Activated CD4-positive, alpha-beta T cell treated with anti-CD3 and anti-CD28 coated beads, Interleukin-2, amount 50 U/mL, for 24 hours (primary cell): ENCODE data around the gene RPL18A.

Experiments
- DNase-seq, 2 donors: peaks; one replicate each; pipeline ENCODE4 v3.0.0-alpha.2; 2020; ENCODE audit warnings: low read depth in 1 of 2, low spot score in 1 of 2

The RPL18A gene

GRCh38 chr19:17859533-17860330 lies at the start of gene RPL18A:
RPL18A (plus strand) TSS chr19:17859910; CDS start chr19:17859957, 47 bp downstream.
- DNase-seq, result peak; percentile 93 to 99

- DNase-seq, result no peak
Observed at GRCh38 chr19:17811103-17811502, 48.6 kb upstream of the RPL18A start.

- no peak for DNase-seq
Observed at GRCh38 chr19:17811681-17812080, 48.0 kb upstream of the RPL18A start.

GRCh38 chr19:17812099-17812498 lies 47.6 kb upstream of the RPL18A start:
- no peak for DNase-seq

- DNase-seq, result no peak
Observed at GRCh38 chr19:17817668-17818363, 41.9 kb upstream of the RPL18A start.

- no peak for DNase-seq
Observed at GRCh38 chr19:17821190-17821589, 38.5 kb upstream of the RPL18A start, which contains the start of gene INSL3. INSL3 (minus strand) TSS chr19:17821519; CDS start chr19:17821506, 13 bp downstream.

DNA sequence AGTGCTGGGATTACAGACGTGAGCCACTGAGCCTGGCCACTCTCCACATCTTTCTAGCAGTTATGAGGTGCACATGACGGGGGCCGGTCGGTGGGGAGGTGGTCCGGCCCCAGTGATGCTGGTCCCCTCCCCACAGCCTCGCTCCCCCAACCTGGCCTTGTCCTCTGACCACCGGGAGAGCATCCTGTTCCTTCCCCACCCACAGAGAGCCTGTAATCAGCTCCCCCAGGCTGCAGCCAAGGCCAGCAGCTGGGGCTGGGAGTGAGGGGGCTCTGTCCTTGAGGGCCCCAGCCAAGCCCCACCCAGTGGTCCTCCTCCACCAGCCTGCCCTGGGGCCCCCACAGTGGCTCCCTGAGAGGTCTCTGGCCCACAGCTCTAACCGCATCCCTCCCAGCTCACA lies 35.4 kb upstream of the RPL18A start:
- no peak for DNase-seq

GRCh38 chr19:17826508-17827056 lies 33.1 kb upstream of the RPL18A start:
- no peak for DNase-seq

GRCh38 chr19:17829855-17830566 lies 29.7 kb upstream of the RPL18A start:
- no peak for DNase-seq

GRCh38 chr19:17830567-17831418 lies 28.9 kb upstream of the RPL18A start:
- DNase-seq, result peak in 1 of 2 donors; percentile 47

DNA sequence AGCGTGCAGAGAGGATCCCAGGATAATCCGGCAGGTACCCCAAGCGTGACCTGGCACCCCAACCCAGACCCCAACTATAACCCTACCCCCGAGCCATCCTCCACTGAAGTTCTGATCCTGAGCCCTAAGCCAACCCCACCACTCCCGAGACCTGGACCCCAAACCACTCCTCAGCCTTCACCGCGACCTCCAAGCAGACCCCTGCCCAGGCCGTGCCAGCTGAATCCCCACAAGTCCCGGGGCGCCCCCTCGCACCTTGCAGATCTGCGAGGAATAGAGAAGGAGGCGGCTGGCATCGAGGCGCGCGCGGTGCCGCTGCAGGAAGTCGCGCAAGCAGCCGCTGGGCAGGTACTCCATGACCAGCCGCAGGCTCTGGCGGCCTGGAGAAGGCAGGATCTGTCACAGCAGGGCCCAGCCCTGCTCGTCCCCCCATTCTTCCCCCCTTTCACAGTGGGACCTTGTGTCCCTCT lies 28.3 kb upstream of the RPL18A start:
- DNase-seq, result no peak

- no peak for DNase-seq
Observed at GRCh38 chr19:17832443-17833208, 27.1 kb upstream of the RPL18A start.

DNA sequence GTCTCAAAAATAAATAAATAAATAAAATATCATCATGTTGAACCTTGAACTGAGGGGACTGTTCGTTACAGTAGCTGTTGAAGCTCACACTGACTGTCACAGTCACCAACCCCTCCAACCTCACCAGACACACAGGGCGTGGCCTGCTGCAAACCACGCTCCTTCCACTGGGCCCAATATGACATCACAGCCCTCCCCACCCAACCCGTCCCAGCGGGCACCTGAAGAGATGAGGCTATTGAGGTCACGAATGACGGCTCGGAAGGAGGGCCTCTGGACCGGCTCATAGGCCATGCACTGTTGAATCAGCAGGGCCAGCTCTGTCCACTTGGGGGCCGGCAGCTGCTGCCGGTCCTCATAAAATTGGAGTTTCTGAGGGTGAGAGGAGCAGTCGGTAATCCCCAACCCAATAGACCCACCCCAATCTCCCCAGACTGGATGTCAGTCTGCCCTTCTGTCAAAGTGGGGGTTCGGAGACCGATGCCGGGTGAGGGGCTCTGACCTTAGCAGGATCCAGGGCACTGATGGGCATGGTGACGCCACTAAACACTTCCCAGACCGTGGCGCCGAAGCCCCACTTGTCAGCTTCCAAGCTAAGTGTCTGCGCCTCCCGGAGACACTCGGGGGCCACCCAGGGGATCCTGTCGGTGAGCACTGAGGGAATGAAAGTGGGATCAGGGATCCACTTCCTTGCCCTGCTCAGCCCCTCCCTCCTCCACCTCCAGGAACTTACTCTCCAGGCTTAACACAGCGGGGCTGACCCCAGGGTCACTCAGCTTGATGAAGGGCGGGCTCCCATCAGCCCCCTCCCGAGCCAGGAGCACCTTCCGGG lies 25.1 kb upstream of the RPL18A start:
- no peak for DNase-seq

GRCh38 chr19:17835182-17836006 lies 24.3 kb upstream of the RPL18A start:
- no peak for DNase-seq

- no peak for DNase-seq
Observed at GRCh38 chr19:17836530-17836929, 23.2 kb upstream of the RPL18A start.

DNA sequence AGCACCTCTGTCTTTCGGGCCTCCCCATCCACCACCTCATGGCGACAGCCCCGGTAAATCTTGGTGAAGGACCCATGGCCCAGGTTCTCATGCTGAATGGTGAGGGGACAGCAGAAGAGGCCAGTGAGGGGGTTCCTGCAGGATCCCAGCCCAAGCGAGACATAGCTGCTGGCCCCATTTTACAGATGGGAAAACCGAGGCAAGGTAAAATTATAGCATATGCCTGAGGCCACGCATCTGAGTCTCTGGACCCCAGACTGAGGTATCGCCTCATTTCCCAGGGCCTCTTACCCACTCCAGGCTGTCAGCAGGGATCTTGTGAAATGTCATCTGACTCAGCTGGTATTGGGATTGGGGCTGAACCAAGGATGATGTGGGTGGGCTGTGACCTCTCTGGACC lies 21.7 kb upstream of the RPL18A start:
- no peak for DNase-seq

GRCh38 chr19:17840019-17840418 lies 19.7 kb upstream of the RPL18A start:
- no peak for DNase-seq

GRCh38 chr19:17841371-17841809 lies 18.3 kb upstream of the RPL18A start:
- DNase-seq, result no peak
